Activated CD8-positive, alpha-beta memory T cell treated with anti-CD3 and anti-CD28 coated beads, Interleukin-2, amount 50 U/mL, for 24 hours (primary cell): Measurements from ENCODE around the gene SEMA6A.
"Not testable (repeated sequence)": the region's sequence is repeated elsewhere in the genome, so short reads cannot be mapped to it uniquely, and the experiment has no call there.

Experiments
- DNase-seq: peaks from one replicate; pipeline ENCODE4 v3.0.0-alpha.2; 2020; ENCODE audit errors: extremely low read depth

Gene SEMA6A

DNA sequence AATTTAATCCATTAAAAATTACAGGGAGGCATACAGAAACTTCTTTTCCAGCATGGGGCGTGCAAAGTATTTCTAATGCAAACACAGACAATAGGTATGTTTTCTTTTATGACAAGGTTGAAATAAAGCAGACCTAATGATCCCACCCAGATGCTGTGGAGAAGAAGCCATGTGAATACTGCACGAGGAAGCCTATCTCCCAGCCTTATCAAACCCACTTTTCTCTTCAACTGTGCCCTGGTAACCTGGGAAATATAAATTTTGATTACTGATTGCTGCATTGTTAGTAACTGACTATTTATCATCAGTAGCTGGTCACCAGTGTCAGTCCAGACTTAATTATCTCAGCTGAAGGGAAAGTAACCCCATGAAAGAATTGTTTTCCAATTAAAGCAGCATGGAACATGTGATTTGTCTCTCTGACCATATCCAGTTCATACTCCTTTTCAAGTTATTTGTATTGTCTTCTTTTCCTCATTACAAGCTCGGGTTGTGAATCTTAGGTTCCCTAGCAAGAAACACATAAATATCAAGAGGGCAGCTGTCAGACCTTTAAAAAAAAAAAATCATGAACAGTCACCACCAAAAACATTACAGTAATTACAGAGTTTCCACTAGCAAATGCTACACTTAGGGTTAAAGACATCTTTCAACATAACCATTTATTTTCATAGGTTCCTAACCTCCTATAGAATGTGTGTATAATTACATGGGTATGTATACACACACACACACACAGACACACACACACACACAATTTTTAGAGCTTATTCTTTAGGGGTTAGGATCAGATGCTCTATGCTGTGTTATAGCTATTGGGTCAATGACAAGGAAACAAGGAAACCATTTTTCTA is 50.3 kb downstream of the SEMA6A start:
- DNase-seq: no peak

GRCh38 chr5:116523182-116523581 is 51.4 kb downstream of the SEMA6A start:
- not testable (repeated sequence) for DNase-seq

DNA sequence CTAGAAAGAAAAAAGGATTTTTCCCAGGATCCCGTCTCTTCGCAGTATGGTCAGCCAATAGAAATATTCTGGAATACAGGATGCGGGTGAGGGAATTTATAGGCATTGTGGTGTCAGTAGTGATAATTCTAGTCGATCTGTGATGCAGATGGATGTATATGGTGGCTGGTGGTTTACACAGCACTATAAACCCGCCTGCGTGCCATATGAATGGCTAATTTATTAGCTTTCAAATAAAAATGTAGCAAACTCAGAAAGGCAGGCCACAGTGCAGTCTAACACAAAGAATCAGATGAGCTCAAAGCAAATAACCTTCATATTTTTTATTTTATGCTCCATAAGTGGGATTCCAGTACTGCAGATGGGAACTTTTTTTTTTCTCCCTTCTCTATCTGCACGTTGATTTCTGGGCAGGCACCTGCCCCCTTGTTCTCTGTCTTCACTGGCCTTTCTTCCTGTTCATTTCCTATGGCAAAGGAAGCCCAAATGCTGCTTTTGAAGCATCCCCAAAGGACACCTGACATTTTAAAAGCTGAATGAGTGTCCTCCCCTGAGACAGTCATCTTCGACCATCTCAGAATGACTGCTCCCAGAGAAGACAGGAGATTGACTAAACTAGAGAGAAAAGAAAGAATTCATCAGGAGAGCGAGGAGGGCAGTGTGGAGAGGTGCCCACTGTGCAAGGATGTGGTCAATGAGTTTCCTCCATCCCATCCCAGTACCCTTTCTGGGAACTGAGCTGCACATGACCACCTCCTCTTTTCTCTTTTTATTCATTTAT is 52.1 kb downstream of the SEMA6A start:
- DNase-seq: no peak

DNA sequence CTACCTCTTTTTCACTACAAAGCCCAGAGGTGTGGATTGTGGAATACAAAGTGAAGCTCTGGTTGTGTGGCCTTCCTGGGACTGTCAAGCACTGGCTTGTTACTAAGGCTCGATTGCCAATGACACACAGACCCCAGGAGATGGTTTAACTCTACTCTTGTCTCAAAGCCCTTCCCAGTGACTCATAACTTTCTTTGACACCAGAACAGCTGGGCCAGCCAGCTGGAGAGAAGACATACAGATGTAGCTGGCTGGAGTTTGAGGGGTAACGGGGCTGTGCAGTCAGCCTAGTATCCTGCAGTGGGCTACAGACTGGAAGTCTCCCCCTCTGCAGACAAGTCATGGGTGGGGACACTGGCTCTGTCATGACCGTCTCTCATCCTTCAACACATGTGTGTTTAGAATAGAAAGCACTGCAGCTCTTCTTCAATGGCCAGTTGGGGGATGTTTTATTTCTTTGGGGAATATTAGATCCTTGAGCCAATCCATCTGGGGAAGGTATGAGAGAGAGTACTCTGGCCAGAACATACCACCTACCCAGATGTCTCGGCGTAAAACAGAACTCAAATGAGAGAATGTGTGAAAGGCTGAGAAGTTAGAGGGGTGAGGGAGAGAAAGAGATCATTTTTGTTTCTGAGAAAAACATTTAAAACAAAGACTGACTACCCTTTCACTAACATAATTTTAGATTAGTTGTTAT is 53.3 kb downstream of the SEMA6A start:
- DNase-seq: no peak

DNA sequence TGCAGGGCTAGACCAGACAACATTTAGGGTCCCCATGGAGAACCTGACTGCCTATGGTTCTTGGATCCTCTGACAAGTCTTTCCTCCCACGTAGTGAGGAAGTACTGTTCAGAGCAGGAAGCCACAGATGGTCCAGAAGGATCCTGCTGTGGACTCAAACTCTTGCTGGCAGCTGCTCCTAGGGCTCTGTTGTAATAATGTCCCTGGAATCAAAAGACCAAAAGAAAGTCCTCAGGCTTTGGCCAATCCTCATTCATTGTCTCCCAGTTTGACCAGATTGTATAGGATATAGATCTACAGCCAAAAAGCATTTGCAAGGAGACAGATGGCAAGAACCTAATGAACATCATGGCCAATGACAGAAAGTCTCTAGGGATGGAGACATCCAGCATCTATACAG is 53.9 kb downstream of the SEMA6A start:
- DNase-seq: no peak

DNA sequence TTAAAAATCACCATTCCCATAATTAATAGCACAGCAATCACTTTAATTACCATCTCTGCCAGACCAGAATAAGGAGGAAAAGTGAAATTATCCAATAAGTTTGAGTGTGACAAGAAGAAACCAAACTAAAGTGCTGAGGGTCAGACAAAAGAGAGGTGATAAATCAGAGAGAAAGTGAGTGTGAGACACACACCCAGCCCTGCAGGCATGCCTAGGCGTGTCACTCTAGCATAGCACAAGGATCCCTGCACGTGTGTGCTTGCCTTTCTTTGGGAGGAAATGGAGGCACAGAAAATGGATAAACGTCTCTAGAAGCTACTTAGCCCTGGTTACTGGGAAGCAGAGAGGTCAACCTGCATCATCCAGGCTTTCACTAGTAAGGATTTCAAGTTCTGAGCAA is 56.2 kb downstream of the SEMA6A start:
- no peak for DNase-seq

DNA sequence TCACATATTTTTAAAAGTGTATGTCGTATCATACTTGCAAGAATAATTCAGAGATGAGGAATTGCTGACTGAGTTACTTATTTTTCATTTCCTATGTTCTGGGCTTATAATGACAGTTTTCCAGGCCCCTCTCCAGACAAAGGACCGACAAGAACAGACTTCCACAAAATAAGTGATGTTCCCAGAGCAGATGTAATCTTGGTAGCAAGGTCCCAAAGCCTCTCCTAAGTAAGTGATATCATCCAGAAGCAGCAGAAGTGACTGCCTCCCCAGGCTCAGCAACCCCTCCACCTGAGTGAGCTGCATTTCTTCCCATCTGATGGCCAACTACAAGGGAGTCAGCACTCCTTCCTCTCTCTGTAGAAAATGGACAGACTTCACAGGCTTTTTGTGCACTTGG is 57.1 kb downstream of the SEMA6A start:
- DNase-seq: no peak

DNA sequence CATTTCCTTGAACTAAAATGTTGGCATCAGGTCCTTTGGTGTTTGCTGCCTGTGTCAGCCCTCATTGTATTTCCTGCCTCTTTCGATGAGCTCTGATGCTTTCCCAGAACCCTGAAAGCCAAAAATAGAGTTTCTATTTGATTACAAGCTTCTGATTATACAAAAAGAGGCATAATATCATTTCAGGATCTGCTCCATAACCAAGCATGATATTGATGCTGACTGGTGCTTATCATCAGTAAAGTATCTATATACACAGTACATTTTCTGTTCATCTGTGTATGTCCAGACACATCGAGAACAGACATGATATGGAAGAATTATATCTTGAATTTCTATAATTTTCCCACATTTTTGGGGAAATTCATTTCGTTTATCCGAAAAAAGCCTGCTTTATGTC is 58.6 kb downstream of the SEMA6A start:
- no peak for DNase-seq

- DNase-seq: no peak
Observed at GRCh38 chr5:116514421-116514970, 60.1 kb downstream of the SEMA6A start.

DNA sequence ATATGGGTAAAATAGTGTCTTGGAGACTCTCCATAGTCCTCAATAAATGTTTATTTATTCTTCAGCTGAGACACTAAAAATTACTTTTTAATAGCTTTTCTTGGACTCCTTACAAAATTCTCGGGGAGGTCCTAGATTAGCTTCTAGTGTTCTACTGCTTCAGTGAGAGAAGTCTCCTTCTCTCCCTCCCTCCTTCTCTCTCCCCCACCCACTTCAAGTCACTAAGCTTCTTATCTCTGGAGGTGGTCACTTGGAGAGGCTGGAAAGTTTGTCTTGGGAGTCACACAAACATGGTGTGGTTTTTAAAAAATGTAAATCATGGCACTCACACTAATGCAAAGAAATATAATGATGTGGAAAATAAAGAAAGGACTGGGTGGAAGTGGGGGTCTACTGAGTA is 64.1 kb downstream of the SEMA6A start:
- no peak for DNase-seq

DNA sequence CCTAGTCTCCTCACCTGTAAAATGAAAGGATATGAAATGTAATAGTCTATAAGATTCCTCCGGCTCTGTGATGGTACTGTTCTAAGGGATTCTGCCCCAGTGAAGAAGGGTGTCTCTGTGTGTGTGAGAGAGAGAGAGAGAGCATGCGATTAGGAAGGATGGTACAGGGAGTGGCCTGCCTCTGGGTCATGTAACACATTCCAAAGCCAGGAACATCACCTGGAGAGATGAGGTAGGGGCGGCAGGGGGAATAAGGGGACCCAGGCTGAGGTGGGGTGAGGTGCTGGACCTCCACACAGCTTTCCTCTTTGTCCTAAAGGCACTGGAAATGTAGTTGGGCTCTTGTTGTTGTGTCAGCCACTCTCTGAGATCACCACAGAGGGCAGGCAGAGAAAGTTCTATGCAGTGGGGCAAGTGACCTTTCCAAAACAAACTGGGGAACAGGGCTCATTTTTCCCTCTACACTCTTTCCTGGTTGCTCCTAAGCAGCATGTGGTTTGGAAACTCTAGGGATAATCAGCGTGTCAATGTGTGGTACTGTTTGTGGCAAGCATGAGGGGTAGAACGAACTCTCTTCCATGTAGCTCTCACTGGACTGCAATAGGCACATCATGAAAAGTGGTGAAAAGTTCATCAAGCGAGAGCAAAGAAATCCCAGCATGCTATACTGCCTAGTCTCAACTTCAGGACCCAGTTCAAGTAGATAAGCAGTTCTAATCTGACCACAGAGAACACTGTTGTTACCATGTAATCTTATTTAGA is 65.0 kb downstream of the SEMA6A start:
- DNase-seq: no peak

GRCh38 chr5:116508835-116509234 is 65.8 kb downstream of the SEMA6A start:
- DNase-seq: no peak

DNA sequence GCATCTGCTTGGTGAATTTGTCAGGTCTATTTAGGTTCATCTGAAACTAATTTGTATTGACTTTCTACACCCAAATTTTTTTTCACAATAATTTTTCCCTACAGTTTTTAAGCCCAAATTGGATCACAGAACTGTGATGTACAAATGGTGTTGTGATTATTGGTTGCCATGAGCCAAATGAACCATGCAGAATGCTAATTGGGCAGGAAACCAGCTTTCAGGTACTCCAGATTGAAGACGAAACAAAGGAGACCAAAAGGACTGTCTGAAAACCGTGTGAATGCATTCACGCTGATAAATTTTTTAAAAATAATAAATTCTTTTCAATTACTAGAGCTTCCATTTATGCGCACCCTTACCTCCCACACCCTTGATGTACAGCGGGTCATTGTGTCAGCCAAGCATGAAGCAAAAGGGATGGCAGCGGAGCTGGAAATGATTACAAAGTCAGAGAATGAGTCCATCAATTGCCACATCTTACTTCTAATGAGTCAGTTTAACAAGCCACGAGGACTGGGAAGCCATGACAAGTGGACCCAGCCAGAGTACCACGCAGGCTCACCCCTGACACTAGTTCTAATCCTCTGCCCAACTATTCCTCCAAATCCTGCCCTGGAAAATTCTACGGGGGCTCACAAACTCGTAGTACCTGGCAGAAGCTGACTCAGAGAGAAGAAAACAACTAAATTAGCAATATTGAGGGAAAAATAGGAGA is 66.5 kb downstream of the SEMA6A start:
- no peak for DNase-seq

GRCh38 chr5:116507051-116507537 is 67.5 kb downstream of the SEMA6A start:
- no peak for DNase-seq

- DNase-seq: no peak
Observed at GRCh38 chr5:116506488-116506887, 68.1 kb downstream of the SEMA6A start.

DNA sequence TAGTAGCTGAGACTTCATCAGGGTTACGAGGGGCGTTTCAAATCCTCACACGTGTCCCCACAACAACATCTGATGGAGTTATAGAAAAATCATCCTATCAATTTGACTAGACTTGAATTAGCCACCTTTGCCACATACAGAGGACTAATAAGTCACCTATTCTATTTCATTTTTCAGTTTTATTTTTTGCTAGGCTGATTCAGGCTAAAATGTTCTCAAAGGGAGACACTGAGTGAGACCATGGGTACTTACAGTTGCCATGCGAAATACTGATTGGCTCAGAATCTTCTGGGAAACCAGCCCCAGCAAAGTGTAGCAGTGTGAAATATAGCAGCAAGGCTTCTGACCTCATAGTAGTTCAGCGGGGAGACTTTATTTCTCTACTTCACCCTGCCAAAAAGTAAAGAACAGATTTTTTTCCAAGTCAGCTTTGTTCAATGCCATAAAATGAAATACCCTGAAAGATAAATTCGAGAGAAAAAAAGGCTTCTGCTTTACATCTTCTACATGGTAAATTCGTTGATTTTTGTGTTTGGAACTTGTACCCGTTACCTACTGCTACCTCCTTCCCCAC is 69.9 kb downstream of the SEMA6A start:
- DNase-seq: no peak

GRCh38 chr5:116502616-116503015 is 72.0 kb downstream of the SEMA6A start:
- no peak for DNase-seq

GRCh38 chr5:116502138-116502537 is 72.5 kb downstream of the SEMA6A start:
- no peak for DNase-seq

- no peak for DNase-seq
Observed at GRCh38 chr5:116498503-116499048, 76.0 kb downstream of the SEMA6A start.

GRCh38 chr5:116497631-116498030 is 77.0 kb downstream of the SEMA6A start:
- no peak for DNase-seq
